Type B pancreatic cell (in vitro differentiated cells): ENCODE results near the gene TUBA4A. TPM values are rescaled to one million over a fixed set of nuclear protein-coding genes. Genes with fewer than 3 reads are reported as not detected.

Experiments
- DNase-seq: peaks from one replicate; pipeline ENCODE4 v3.0.0; 2021; ENCODE audit warnings: mixed read lengths; ENCODE audit not compliant: unreplicated experiment; ENCODE audit errors: extremely low spot score
- H3K27ac Mint-ChIP-seq: 2 replicates; pipeline ENCODE4 v1.8.0; 2021; ENCODE audit warnings: mild to moderate bottlenecking, mixed read lengths
- H3K27me3 Mint-ChIP-seq: 2 replicates; pipeline ENCODE4 v1.8.0; 2021; ENCODE audit warnings: mixed read lengths
- H3K36me3 Mint-ChIP-seq: 2 replicates; pipeline ENCODE4 v1.8.0; 2021; ENCODE audit warnings: mixed read lengths
- H3K4me1 Mint-ChIP-seq: one replicate; pipeline ENCODE4 v1.8.0; 2021; ENCODE audit warnings: mixed read lengths; ENCODE audit not compliant: unreplicated experiment
- H3K4me3 Mint-ChIP-seq: 2 replicates; pipeline ENCODE4 v1.8.0; 2021; ENCODE audit warnings: mild to moderate bottlenecking, mixed read lengths
- H3K9me3 Mint-ChIP-seq: 2 replicates; pipeline ENCODE4 v1.8.0; 2021; ENCODE audit warnings: mixed read lengths
- total RNA-seq: library from RNA; stranded (reverse); gene quantifications from 2 replicates; pipeline ENCODE4 v1.2.1, GENCODE V29; 2021; ENCODE audit warnings: low replicate concordance
- TF ChIP-seq, protein P1 (sequence below): fragments of 200-600 bp; sonication (generic); conservative IDR thresholded peaks from 2 replicates; pipeline ENCODE4 v1.5.0; 2021; ENCODE audit warnings: antibody characterized with exemption, mild to moderate bottlenecking

TUBA4A gene
- total RNA-seq, 1 donor from 2014 or later = 25.4 TPM

DNA sequence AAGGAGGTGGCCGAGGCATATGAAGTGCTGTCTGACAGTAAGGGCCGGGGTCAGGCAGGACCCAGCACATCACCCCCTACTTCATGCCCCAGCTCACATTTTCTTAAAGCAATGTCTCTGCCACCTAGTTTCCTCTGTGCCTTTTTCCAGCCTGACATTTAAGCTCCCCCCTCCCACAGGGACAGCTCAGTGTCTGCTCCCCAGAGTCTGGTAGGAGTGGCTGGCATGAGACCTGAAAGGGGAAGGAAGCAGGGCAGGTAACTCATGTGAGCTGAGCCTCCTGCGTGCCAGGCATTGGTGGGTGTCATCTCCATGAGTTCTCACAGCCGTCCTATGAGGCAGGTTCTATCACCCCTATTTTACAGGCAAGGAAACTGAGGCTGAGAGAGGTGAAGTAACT is 26.9 kb upstream of the TUBA4A start:
- H3K27me3 Mint-ChIP-seq = peaks cover 4% of the 10 kb centered on the region
- H3K4me1 Mint-ChIP-seq = peaks cover 15% of the 10 kb centered on the region
- TF ChIP-seq, protein P1, sequence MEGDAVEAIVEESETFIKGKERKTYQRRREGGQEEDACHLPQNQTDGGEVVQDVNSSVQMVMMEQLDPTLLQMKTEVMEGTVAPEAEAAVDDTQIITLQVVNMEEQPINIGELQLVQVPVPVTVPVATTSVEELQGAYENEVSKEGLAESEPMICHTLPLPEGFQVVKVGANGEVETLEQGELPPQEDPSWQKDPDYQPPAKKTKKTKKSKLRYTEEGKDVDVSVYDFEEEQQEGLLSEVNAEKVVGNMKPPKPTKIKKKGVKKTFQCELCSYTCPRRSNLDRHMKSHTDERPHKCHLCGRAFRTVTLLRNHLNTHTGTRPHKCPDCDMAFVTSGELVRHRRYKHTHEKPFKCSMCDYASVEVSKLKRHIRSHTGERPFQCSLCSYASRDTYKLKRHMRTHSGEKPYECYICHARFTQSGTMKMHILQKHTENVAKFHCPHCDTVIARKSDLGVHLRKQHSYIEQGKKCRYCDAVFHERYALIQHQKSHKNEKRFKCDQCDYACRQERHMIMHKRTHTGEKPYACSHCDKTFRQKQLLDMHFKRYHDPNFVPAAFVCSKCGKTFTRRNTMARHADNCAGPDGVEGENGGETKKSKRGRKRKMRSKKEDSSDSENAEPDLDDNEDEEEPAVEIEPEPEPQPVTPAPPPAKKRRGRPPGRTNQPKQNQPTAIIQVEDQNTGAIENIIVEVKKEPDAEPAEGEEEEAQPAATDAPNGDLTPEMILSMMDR = no peak
- peak overlapping the region; percentile 97 for H3K27ac Mint-ChIP-seq
- DNase-seq = no peak
- H3K4me3 Mint-ChIP-seq = peak overlapping the region; percentile 96
- H3K9me3 Mint-ChIP-seq = no peaks in the 10 kb centered on the region
- H3K36me3 Mint-ChIP-seq = peaks cover 5% of the 10 kb centered on the region

DNA sequence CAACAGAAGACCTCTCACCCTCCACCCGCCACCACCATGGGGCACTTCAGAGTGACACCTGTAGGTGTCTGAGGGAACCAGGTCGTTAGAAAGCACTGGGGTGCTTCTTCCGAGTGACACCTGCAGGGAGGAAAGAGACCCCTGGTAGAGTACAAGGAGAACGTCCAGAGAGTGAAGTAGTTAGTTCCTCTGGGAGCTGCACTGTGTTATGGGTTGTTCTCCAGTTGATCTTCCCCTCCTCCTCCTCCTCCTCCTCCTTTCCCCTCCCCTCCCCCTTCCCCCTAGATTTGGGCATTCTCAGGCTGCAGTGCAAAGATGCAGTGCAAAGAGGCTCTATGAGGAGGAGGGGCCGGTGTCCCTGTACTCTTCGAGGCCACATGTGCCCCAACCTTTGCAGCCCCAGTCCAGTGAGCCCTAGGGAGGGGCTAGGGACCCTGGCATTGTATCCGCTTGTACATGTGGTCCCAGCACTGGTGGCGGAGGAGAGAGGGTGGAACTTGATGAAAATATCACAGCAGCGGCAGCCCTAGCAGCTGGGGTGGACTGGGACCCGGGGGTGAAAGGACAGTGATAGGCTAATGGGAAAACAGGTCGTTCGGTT is 26.3 kb upstream of the TUBA4A start:
- Mint-ChIP-seq H3K9me3 (no peaks in the 10 kb centered on the region), H3K36me3 (peaks cover 5% of the 10 kb centered on the region), H3K27me3 (peaks cover 4% of the 10 kb centered on the region), H3K4me1 (peaks cover 15% of the 10 kb centered on the region), H3K4me3 (peak overlapping the region; percentile 96), H3K27ac (peak overlapping the region; percentile 97)
- TF ChIP-seq, protein P1 = no peak
- no peak for DNase-seq

DNA sequence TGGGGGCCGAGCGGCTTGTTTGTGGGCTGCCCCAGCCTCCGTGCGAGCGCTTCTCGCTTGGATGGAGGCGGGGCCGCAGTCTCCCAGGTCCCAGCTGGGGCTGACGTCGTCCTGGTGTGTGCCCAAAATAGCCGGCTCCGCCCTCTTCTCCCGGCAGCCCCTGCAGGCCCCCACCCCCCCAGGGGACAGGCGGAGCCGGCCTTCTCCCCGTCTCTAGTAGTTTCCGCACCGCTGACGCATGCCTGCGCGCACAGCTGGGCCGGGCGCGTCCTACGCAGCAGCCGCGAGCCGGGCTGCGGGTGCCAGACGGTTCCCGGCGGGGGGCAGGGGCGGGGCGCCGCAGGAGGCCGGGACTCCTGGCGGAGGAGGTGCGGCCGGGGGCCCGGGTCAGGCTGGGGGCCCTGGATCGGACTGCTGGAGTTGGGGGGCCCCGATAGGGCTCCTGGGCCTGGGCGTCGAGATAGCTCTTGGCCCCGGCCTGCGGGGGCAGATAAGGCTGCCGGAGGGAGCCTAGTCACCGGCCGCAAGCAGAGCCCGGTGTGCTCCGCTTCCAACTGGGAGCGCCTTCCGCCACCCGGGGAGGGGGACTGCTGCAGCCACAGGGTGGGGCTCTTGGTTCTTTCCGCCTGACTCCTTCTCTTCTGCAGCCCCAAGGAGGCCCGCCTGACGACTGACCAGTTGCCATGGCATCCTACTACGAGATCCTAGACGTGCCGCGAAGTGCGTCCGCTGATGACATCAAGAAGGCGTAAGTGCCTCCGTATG is 25.6 kb upstream of the TUBA4A start, which contains the start of gene DNAJB2:
Gene DNAJB2, plus strand, starts transcription at position 216 of the 765 bp plus-strand sequence. Its CDS starts 468 bp downstream, at position 684.
- peak; percentile 97 for DNase-seq
- no peaks in the 10 kb centered on the region for H3K9me3 Mint-ChIP-seq
- peaks cover 5% of the 10 kb centered on the region for H3K36me3 Mint-ChIP-seq
- H3K27me3 Mint-ChIP-seq = peaks cover 11% of the 10 kb centered on the region
- peak within 1 kb of the TSS; percentile 97 for H3K27ac Mint-ChIP-seq
- peak within 1 kb of the TSS; percentile 96 for H3K4me3 Mint-ChIP-seq
- H3K4me1 Mint-ChIP-seq = peaks cover 15% of the 10 kb centered on the region
- TF ChIP-seq, protein P1 = peak; percentile 23

DNA sequence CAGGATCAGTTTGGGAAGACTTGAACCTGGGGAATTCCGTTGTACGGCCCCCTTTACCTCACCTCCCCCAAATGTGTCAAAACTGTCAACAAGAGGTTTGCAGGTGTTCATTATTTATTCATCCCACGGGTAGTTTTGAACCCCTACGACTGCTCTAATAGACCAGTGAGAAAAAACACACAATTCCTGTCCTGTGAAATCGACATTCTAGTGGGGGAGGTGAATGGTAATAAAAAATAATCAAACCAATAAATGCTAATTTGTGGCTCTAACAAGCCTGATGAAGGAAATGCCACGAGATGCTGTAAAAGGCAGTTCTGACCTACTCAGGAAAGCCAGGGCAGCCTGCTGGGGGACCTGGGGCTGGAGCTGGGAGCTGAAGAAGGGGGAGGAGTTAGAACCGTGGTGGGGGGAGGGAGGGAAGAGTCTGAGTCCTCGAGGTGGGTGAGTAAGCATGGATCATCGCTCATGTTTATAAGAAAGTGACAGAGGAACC is 25.0 kb upstream of the TUBA4A start:
- TF ChIP-seq, protein P1 = no peak
- peaks cover 15% of the 10 kb centered on the region for H3K4me1 Mint-ChIP-seq
- DNase-seq = no peak
- peak overlapping the region; percentile 97 for H3K27ac Mint-ChIP-seq
- peak overlapping the region; percentile 96 for H3K4me3 Mint-ChIP-seq
- peaks cover 5% of the 10 kb centered on the region for H3K36me3 Mint-ChIP-seq
- H3K27me3 Mint-ChIP-seq = peaks cover 14% of the 10 kb centered on the region
- H3K9me3 Mint-ChIP-seq = no peaks in the 10 kb centered on the region

DNA sequence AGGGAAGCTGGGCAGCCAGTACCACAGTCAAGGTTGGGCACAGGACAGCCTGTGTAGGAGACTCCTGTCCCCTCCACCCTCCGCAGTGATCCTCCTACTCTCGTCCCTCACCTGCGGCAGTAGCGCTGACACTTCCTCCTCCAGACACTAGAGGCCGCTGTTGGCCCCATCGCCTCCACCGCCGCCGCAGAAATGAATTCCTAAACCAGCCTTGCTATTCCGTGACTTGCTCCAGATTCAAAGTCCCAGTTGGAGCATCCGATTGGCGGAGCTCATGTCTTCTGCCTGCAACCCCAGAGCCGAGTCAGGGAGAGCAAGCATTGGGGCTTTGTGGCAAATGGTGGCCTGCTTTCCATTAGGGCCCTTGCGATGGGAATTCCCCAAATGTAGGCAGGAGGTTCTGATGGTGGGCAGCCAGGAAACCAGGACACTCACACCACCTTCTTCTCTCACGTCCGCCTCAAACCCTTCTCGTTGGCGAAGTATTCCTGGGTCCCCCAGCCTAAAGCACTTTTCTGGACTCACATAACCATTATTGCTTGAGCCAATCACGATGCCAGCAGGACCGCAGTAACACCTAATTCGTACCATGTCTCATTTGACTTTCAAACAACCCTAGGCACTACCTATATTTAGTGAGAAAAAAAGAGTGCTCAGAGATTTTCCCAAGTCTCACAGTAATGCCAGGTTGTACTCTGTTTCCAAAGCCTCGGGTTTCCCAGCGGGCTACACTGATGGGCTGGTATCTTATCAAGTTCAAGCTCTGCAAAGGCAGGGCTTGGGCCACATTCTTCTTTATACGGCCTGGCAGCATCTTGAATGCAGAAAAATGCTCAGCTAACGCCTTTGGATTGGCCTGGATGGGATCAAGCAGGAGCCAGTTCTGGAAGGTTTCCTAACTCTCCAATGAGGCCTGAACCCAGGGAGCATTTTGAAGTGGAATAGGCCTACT is 24.3 kb upstream of the TUBA4A start:
- Mint-ChIP-seq H3K36me3 (peaks cover 3% of the 10 kb centered on the region), H3K27ac (peak overlapping the region; percentile 97), H3K4me1 (peaks cover 15% of the 10 kb centered on the region), H3K4me3 (peak overlapping the region; percentile 96), H3K9me3 (no peaks in the 10 kb centered on the region), H3K27me3 (peaks cover 17% of the 10 kb centered on the region)
- TF ChIP-seq, protein P1 = peak; percentile 95
- DNase-seq = peak; percentile 84
